HepG2 (cell line): ENCODE data around the gene DMPK. TPM values are rescaled to one million over a fixed set of nuclear protein-coding genes. Genes with fewer than 3 reads are reported as not detected.

Experiments
- ATF7 ChIP-seq, 2 experiments: fragments of 450-650 bp in 1 of 2; sonication (generic) in 1 of 2; formaldehyde crosslinking in 1 of 2; IDR thresholded peaks; 2 replicates each; pipeline versions ENCODE4 v1.4.0 to v1.6.1; 2016 to 2020; ENCODE audit warnings: antibody characterized with exemption in 1 of 2, mild to moderate bottlenecking in 1 of 2, missing genetic modification reagents in 1 of 2
- E2F1 ChIP-seq: sonication (generic); formaldehyde crosslinking; IDR thresholded peaks from 2 replicates; pipeline ENCODE4 v1.5.0; 2020; ENCODE audit warnings: missing genetic modification reagents
- HMGXB4 ChIP-seq, 2 experiments: sonication (generic) in 1 of 2; formaldehyde crosslinking in 1 of 2; IDR thresholded peaks; 2 replicates each; pipeline versions ENCODE4 v1.4.0 to v1.6.1; 2018 to 2020; ENCODE audit warnings: missing genetic modification reagents in 2 of 2, borderline replicate concordance in 1 of 2, low read depth in 1 of 2, mild to moderate bottlenecking in 1 of 2, missing biosample characterization in 1 of 2
- KLF16 ChIP-seq, 2 experiments: sonication (generic) in 1 of 2; formaldehyde crosslinking in 1 of 2; IDR thresholded peaks; 2 replicates each; pipeline versions ENCODE4 v1.6.1 to v1.8.0; 2016 to 2023; ENCODE audit warnings: missing genetic modification reagents in 2 of 2, missing compliant biosample characterization in 1 of 2
- MAX ChIP-seq: IDR thresholded peaks from 2 replicates; pipeline ENCODE4 v1.6.1; 2012; ENCODE audit warnings: inconsistent platforms
- MAZ ChIP-seq, 2 experiments: sonication (generic) in 1 of 2; formaldehyde crosslinking in 1 of 2; IDR thresholded peaks; 2 replicates each; pipeline versions ENCODE4 v1.5.0 to v1.6.1; 2012 to 2020; ENCODE audit warnings: low read depth in 2 of 2, mild to moderate bottlenecking in 2 of 2, borderline replicate concordance in 1 of 2, improper control_type of control experiment in 1 of 2, low read length in 1 of 2, missing genetic modification reagents in 1 of 2, moderate library complexity in 1 of 2
- MBNL3 ChIP-seq: fragments of 250-450 bp; sonication (Bioruptor Pico); conservative IDR thresholded peaks from 2 replicates; pipeline ENCODE4 v1.8.0; 2022; ENCODE audit warnings: mild to moderate bottlenecking, inconsistent platforms
- MED1 ChIP-seq: sonication (generic); formaldehyde crosslinking; IDR thresholded peaks from 2 replicates; pipeline ENCODE4 v1.4.0; 2020; ENCODE audit warnings: missing genetic modification reagents
- MIXL1 ChIP-seq: IDR thresholded peaks from 2 replicates; pipeline ENCODE4 v1.6.1; 2016
- MYPOP ChIP-seq: sonication (generic); formaldehyde crosslinking; IDR thresholded peaks from 2 replicates; pipeline ENCODE4 v1.8.1; 2023; ENCODE audit warnings: mild to moderate bottlenecking, moderate library complexity, missing genetic modification reagents
- SIN3A ChIP-seq: IDR thresholded peaks from 2 replicates; pipeline ENCODE4 v1.6.1; 2011; ENCODE audit warnings: low read depth, mild to moderate bottlenecking, control low read depth, low read length, borderline replicate concordance
- SUZ12 ChIP-seq: fragments of 150-350 bp; IDR thresholded peaks from 2 replicates; pipeline ENCODE4 v1.6.1; 2014; ENCODE audit warnings: low read depth, low read length
- THAP11 ChIP-seq: IDR thresholded peaks from 2 replicates; pipeline ENCODE4 v1.6.1; 2016; ENCODE audit warnings: missing biosample characterization, missing genetic modification reagents
- XRCC5 ChIP-seq: fragments of 200-400 bp; formaldehyde crosslinking; optimal IDR thresholded peaks from 2 replicates; pipeline ENCODE3; 2017; ENCODE audit warnings: mild to moderate bottlenecking, low read length
- YY1 ChIP-seq: IDR thresholded peaks from 2 replicates; pipeline ENCODE4 v1.6.1; 2011; ENCODE audit warnings: low read length, low read depth, moderate library complexity, mild to moderate bottlenecking; ENCODE audit not compliant: insufficient read depth, insufficient replicate concordance
- ZFX ChIP-seq: sonication (generic); formaldehyde crosslinking; IDR thresholded peaks from 2 replicates; pipeline ENCODE4 v1.4.0; 2020; ENCODE audit warnings: mild to moderate bottlenecking, low read depth, missing genetic modification reagents, moderate library complexity
- ZNF136 ChIP-seq: sonication (generic); formaldehyde crosslinking; IDR thresholded peaks from 2 replicates; pipeline ENCODE4 v1.8.1; 2022; ENCODE audit warnings: low read depth, mild to moderate bottlenecking, moderate library complexity, missing genetic modification reagents
- ZNF350 ChIP-seq: sonication (generic); formaldehyde crosslinking; IDR thresholded peaks from 2 replicates; pipeline ENCODE4 v1.4.0; 2020; ENCODE audit warnings: mild to moderate bottlenecking, low read depth, missing genetic modification reagents, borderline replicate concordance
- ZZZ3 ChIP-seq: sonication (generic); formaldehyde crosslinking; IDR thresholded peaks from 2 replicates; pipeline ENCODE4 v1.4.0; 2020; ENCODE audit warnings: missing genetic modification reagents, mild to moderate bottlenecking, borderline replicate concordance
- polyA plus RNA-seq, 8 experiments: library from polyadenylated mRNA; depleted of rRNA in 3 of 8; stranded (reverse) in 7 of 8; unstranded in 1 of 8; fragments of >200 nt; fragmentation: Illumina TruSeq in 4 of 8; extraction: Trizol in 4 of 8; gene quantifications; 2 replicates each; pipeline versions ENCODE4 v1.2.1 to v1.2.3, GENCODE V29; 2011 to 2016; ENCODE audit warnings: low read depth in 4 of 8, missing spikeins in 1 of 8, mixed read lengths in 1 of 8; ENCODE audit not compliant: insufficient read depth in 1 of 8
- total RNA-seq, 5 experiments: library from RNA; depleted of rRNA; stranded (reverse); fragments of >200 nt; fragmentation: Illumina TruSeq; extraction: Trizol; gene quantifications; 2 replicates each; pipeline ENCODE4 v1.2.3, GENCODE V29; 2016; ENCODE audit warnings: low read depth in 1 of 5

The DMPK gene
- total and polyA plus RNA-seq, 2 of the 13 experiments (the other 11 are each of a cell fraction or from before 2014, with no cell fraction given) = 5.3 to 8.8 TPM

- TF ChIP-seq ZNF136 (CRISPR knock-in tag) (peak; percentile 44; the same call in 1 of the 2 replicates), HMGXB4 (CRISPR knock-in tag; IDR thresholded peaks at IDR 0.05; ENCODE audit: borderline replicate concordance in 1 of 2, low read depth in 1 of 2) (peak; percentile 38 to 92; a peak in 2 of 4 replicates), MAZ (IDR thresholded peaks at IDR 0.05; ENCODE audit: borderline replicate concordance, low read depth, low read length) (peak; percentile 87; the same call in 1 of the 2 replicates), MAZ (CRISPR knock-in tag; IDR thresholded peaks at IDR 0.05; ENCODE audit: low read depth) (no peak), SUZ12 (peak; percentile 90), MAX (peak; percentile 52; the same call in 1 of the 2 replicates), ZFX (peak; percentile 74), YY1 (peak; percentile 91), SIN3A (no peak; the same call in 1 of the 2 replicates), MIXL1 (peak; percentile 92), KLF16 (CRISPR knock-in tag; IDR thresholded peaks at IDR 0.05) (peak in 1 of 2 experiments; percentile 30; a peak in 1 of 4 replicates), XRCC5 (peak; percentile 71), MYPOP (CRISPR knock-in tag) (peak; percentile 51; the same call in 1 of the 2 replicates), MBNL3 (CRISPR knock-in tag) (no peak), E2F1 (CRISPR knock-in tag) (peak; percentile 92), ZZZ3 (CRISPR knock-in tag) (0 out of 2 replicates have a peak, but pooled peaks have one; percentile 46), ZNF350 (CRISPR knock-in tag) (peak; percentile 64; the same call in 1 of the 2 replicates), THAP11 (CRISPR knock-in tag) (peak; percentile 97), MED1 (CRISPR knock-in tag) (peak; percentile 48; the same call in 1 of the 2 replicates), ATF7 (IDR thresholded peaks at IDR 0.05) (no peak), ATF7 (CRISPR knock-in tag; IDR thresholded peaks at IDR 0.05) (0 out of 2 replicates have a peak, but pooled peaks have one; percentile 34)
Measured at GRCh38 chr19:45730368-45731288, 51.7 kb downstream of the DMPK start, which contains the start of gene FBXO46 (continued).
